K562 (cell line): ENCODE results near the gene VWA7. TPM values are rescaled to one million over a fixed set of nuclear protein-coding genes. Genes with fewer than 3 reads are reported as not detected.

Source experiments
- EP300 ChIP-seq: IDR thresholded peaks from 2 replicates; pipeline ENCODE4 v1.6.1; 2012; ENCODE audit warnings: low read length, improper control_type of control experiment
- IFI16 ChIP-seq: fragments of 250-450 bp; sonication (Bioruptor Pico); IDR thresholded peaks from 2 replicates; pipeline ENCODE4 v2.1.2; 2022; ENCODE audit warnings: mild to moderate bottlenecking, inconsistent platforms
- MYBL2 ChIP-seq, 2 experiments: fragments of 450-650 bp in 1 of 2; sonication (generic) in 1 of 2; formaldehyde crosslinking in 1 of 2; IDR thresholded peaks; 2 replicates each; pipeline versions ENCODE4 v1.6.1 to v1.8.1; 2017 to 2022; ENCODE audit warnings: borderline replicate concordance in 1 of 2, inconsistent platforms in 1 of 2, low read depth in 1 of 2, mild to moderate bottlenecking in 1 of 2, missing genetic modification reagents in 1 of 2, moderate library complexity in 1 of 2
- POLR2AphosphoS5 ChIP-seq: IDR thresholded peaks from 2 replicates; pipeline ENCODE4 v1.6.1; 2011; ENCODE audit warnings: mild to moderate bottlenecking, low read depth, low read length, moderate library complexity; ENCODE audit not compliant: control insufficient read depth, insufficient read depth
- REST ChIP-seq, 2 experiments: fragments of 450-650 bp; formaldehyde crosslinking in 1 of 2; IDR thresholded peaks; 2 replicates each; pipeline versions ENCODE4 v1.4.0 to v1.6.1; 2014 to 2020; ENCODE audit warnings: mild to moderate bottlenecking in 2 of 2, borderline replicate concordance in 1 of 2, low read depth in 1 of 2
- SMARCE1 ChIP-seq: fragments of 450-650 bp; IDR thresholded peaks from 2 replicates; pipeline ENCODE4 v1.7.1; 2016; ENCODE audit warnings: mild to moderate bottlenecking
- SREBF1 ChIP-seq: fragments of 150-350 bp; IDR thresholded peaks from 2 replicates; pipeline ENCODE4 v1.6.1; 2014; ENCODE audit warnings: antibody characterized with exemption, low read depth, low read length, borderline replicate concordance
- ZNF140 ChIP-seq: fragments of 250-450 bp; sonication (Bioruptor Pico); IDR thresholded peaks from 2 replicates; pipeline ENCODE4 v1.8.0; 2021; ENCODE audit warnings: moderate library complexity, mild to moderate bottlenecking, inconsistent platforms
- ZNF407 ChIP-seq: fragments of 450-650 bp; IDR thresholded peaks from 2 replicates; pipeline ENCODE4 v1.6.1; 2016; ENCODE audit warnings: low read depth
- ZNF644 ChIP-seq: fragments of 200-800 bp; sonication (Bioruptor generic); IDR thresholded peaks from 2 replicates; pipeline ENCODE4 v1.6.1; 2016; ENCODE audit warnings: low read depth, missing genetic modification characterization, missing compliant biosample characterization
- polyA plus RNA-seq, 8 experiments: library from polyadenylated mRNA; depleted of rRNA in 4 of 8; stranded (reverse) in 5 of 8; unstranded in 3 of 8; fragments of >200 nt; fragmentation: Nextera tagmentation in 2 of 8; fragmentation: Illumina TruSeq in 1 of 8; extraction: Ambion mirVana in 2 of 8; extraction: Trizol in 1 of 8; gene quantifications; 2 replicates each; pipeline versions ENCODE4 v1.2.1 to v1.2.3, GENCODE V29; 2011 to 2014; ENCODE audit warnings: inconsistent platforms in 1 of 8, missing spikeins in 1 of 8
- total RNA-seq, 7 experiments: library from RNA; depleted of rRNA in 6 of 7; stranded (reverse); fragments of >200 nt in 6 of 7; fragmentation: Illumina TruSeq in 2 of 7; extraction: Trizol in 2 of 7; gene quantifications; 2 replicates each; pipeline versions ENCODE4 v1.2.1 to v1.2.3, GENCODE V29; 2011 to 2021; ENCODE audit warnings: low replicate concordance in 1 of 7

The VWA7 gene
- total and polyA plus RNA-seq, 9 of the 15 experiments (the other 6 are each of a cell fraction or from before 2014, with no cell fraction given), result 0.18 to 2.9 (median 0.95) TPM

GRCh38 chr6:31717499-31718222 lies 59.5 kb downstream of the VWA7 start (continued):
- TF ChIP-seq MYBL2 (IDR thresholded peaks at IDR 0.05; ENCODE audit: low read depth) (no peak), MYBL2 (CRISPR knock-in tag; IDR thresholded peaks at IDR 0.05; ENCODE audit: borderline replicate concordance) (no peak), EP300 (no peak), SREBF1 (no peak), SMARCE1 (peak; percentile 90), IFI16 (CRISPR knock-in tag) (no peak), POLR2AphosphoS5 (0 out of 2 replicates have a peak, but pooled peaks have one; percentile 18), ZNF140 (no peak), ZNF407 (no peak), REST (IDR thresholded peaks at IDR 0.05; ENCODE audit: borderline replicate concordance) (peak; percentile 31; the same call in 1 of the 2 replicates), REST (CRISPR knock-in tag; IDR thresholded peaks at IDR 0.05; ENCODE audit: low read depth) (no peak), ZNF644 (tag) (no peak)
